ENCODE results near the gene ALPI. TPM values are rescaled to one million over a fixed set of nuclear protein-coding genes. Genes with fewer than 3 reads are reported as not detected.

The ALPI gene
- total RNA-seq, 4 donors from 2014 or later = 0.17 TPM; not detected in 3

DNA sequence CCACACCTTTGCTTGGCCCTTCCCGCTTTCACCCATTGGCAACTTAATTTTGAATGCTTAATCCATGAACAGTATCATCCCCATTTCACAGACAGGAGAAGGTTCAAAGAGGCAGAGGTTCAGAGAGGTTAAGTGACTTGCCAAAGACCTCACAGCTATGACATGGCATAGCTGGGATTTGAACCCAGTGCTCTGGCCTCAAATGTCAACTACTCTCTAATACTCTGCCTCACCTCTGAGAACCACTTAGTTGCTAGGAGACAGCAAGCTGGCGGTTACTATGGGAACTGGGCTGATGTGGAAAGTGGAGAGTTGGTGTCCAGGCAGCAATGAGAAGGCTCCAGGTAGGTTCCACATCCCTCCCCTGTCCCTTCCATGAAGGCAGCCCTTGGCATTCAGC lies 48.5 kb downstream of the ALPI start:
- intact Hi-C loops (cut with DNase I) = no loop called here
- WGBS = 100% methylated on average over 2 of the region's 2 CpGs
- H3K27me3 ChIP-seq = peaks cover 0 to 36% (median 9%) of the 10 kb centered on the region in 4 donors
- H3K9me3 ChIP-seq = no peaks in the 10 kb centered on the region
- no peak overlapping the region for H3K27ac ChIP-seq (replicated peaks in 1 of 4)
- no peaks in the 10 kb centered on the region for H3K36me3 ChIP-seq
- TF ChIP-seq POLR2AphosphoS5 (IDR thresholded peaks at IDR 0.05) (no peak), EP300 (IDR thresholded peaks at IDR 0.05) (no peak)
- no peak for DNase-seq (ENCODE audit: extremely low spot score)
- H3K4me1 ChIP-seq = peaks cover 2 to 23% (median 22%) of the 10 kb centered on the region in 4 donors
- H3K4me3 ChIP-seq = no peak overlapping the region

- H3K27me3 ChIP-seq = peaks cover 0 to 36% (median 9%) of the 10 kb centered on the region in 4 donors
- DNase-seq (ENCODE audit: extremely low spot score) = no peak
- WGBS = 32% methylated on average over 8 of the region's 10 CpGs
- H3K27ac ChIP-seq (replicated peaks in 1 of 4) = no peak overlapping the region
- TF ChIP-seq POLR2AphosphoS5 (IDR thresholded peaks at IDR 0.05) (no peak), POLR2A (IDR thresholded peaks at IDR 0.05; ENCODE audit: low read depth) (no peak), EP300 (IDR thresholded peaks at IDR 0.05) (no peak)
- TF ChIP-seq, protein P1, sequence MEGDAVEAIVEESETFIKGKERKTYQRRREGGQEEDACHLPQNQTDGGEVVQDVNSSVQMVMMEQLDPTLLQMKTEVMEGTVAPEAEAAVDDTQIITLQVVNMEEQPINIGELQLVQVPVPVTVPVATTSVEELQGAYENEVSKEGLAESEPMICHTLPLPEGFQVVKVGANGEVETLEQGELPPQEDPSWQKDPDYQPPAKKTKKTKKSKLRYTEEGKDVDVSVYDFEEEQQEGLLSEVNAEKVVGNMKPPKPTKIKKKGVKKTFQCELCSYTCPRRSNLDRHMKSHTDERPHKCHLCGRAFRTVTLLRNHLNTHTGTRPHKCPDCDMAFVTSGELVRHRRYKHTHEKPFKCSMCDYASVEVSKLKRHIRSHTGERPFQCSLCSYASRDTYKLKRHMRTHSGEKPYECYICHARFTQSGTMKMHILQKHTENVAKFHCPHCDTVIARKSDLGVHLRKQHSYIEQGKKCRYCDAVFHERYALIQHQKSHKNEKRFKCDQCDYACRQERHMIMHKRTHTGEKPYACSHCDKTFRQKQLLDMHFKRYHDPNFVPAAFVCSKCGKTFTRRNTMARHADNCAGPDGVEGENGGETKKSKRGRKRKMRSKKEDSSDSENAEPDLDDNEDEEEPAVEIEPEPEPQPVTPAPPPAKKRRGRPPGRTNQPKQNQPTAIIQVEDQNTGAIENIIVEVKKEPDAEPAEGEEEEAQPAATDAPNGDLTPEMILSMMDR (IDR thresholded peaks at IDR 0.05) = no peak
- H3K4me1 ChIP-seq = peaks cover 2 to 23% (median 22%) of the 10 kb centered on the region in 4 donors
- intact Hi-C loops (cut with DNase I) = no loop called here
- H3K9me3 ChIP-seq = no peaks in the 10 kb centered on the region
- no peaks in the 10 kb centered on the region for H3K36me3 ChIP-seq
- H3K4me3 ChIP-seq = no peak overlapping the region
Observed at GRCh38 chr2:232505856-232506255, 49.9 kb downstream of the ALPI start.

- peaks cover 0 to 43% (median 9%) of the 10 kb centered on the region in 4 donors for H3K27me3 ChIP-seq
- 84% methylated on average over 3 of the region's 4 CpGs for WGBS
Observed at GRCh38 chr2:232506709-232507108, 50.8 kb downstream of the ALPI start.

GRCh38 chr2:232508251-232508650 lies 52.3 kb downstream of the ALPI start:
- no peak for DNase-seq (ENCODE audit: extremely low spot score)
- H3K9me3 ChIP-seq = no peaks in the 10 kb centered on the region
- TF ChIP-seq POLR2A (IDR thresholded peaks at IDR 0.05; ENCODE audit: low read depth) (no peak), EP300 (IDR thresholded peaks at IDR 0.05) (no peak), POLR2AphosphoS5 (IDR thresholded peaks at IDR 0.05) (no peak)
- TF ChIP-seq, protein P1 (IDR thresholded peaks at IDR 0.05) = no peak
- H3K36me3 ChIP-seq = no peaks in the 10 kb centered on the region
- peaks cover 0 to 8% (median 7%) of the 10 kb centered on the region in 4 donors for H3K4me1 ChIP-seq
- H3K27ac ChIP-seq (replicated peaks in 1 of 4) = no peak overlapping the region
- intact Hi-C loops (cut with DNase I) = no loop called here
- H3K4me3 ChIP-seq = no peak overlapping the region
- H3K27me3 ChIP-seq = peaks cover 0 to 48% (median 5%) of the 10 kb centered on the region in 4 donors
- WGBS = 94% methylated on average over 3 of the region's 7 CpGs

More at GRCh38 chr2:232506709-232507108, 50.8 kb downstream of the ALPI start:
- H3K4me3 ChIP-seq = no peak overlapping the region
- intact Hi-C loops (cut with DNase I) = no loop called here
- H3K27ac ChIP-seq (replicated peaks in 1 of 4) = no peak overlapping the region
- H3K36me3 ChIP-seq = no peaks in the 10 kb centered on the region
- TF ChIP-seq EP300 (IDR thresholded peaks at IDR 0.05) = no peak
- no peak for TF ChIP-seq POLR2AphosphoS5 (IDR thresholded peaks at IDR 0.05)
- TF ChIP-seq, protein P1 (IDR thresholded peaks at IDR 0.05) = no peak
- TF ChIP-seq POLR2A (IDR thresholded peaks at IDR 0.05; ENCODE audit: low read depth) = no peak
- no peaks in the 10 kb centered on the region for H3K9me3 ChIP-seq
- DNase-seq (ENCODE audit: extremely low spot score) = no peak
- peaks cover 2 to 23% (median 22%) of the 10 kb centered on the region in 4 donors for H3K4me1 ChIP-seq

Other genes with a start within 250 kb of the ALPI start
- under 1 TPM in 1 of 4 donors, not detected in 3; 0.06 TPM for gene ALPP, start 77.4 kb upstream of the ALPI start, total RNA-seq
- gene ALPG, start 49.3 kb upstream of the ALPI start, total RNA-seq = not detected
- gene ECEL1, start 31.7 kb downstream of the ALPI start, total RNA-seq = 1 to 10 TPM in 2 of 4 donors, under 1 TPM in 1, not detected in 1; 0.66 to 1.6 (median 1.4) TPM
- gene PRSS56, start 64.2 kb downstream of the ALPI start, total RNA-seq = not detected
- gene CHRND, start 70.0 kb downstream of the ALPI start, total RNA-seq = not detected
- not detected for gene CHRNG, start 83.5 kb downstream of the ALPI start, total RNA-seq
- 1 to 10 TPM; 1.2 to 1.7 (median 1.6) TPM for gene TIGD1, start 94.4 kb downstream of the ALPI start, total RNA-seq
- gene EIF4E2, start 94.5 kb downstream of the ALPI start, total RNA-seq = 10 to 100 TPM; 37.0 to 55.8 (median 44.2) TPM
- 10 to 100 TPM; 13.3 to 23.7 (median 15.3) TPM for gene EFHD1, start 177.5 kb downstream of the ALPI start, total RNA-seq
- gene GIGYF2, start 241.2 kb downstream of the ALPI start, total RNA-seq = 10 to 100 TPM; 54.2 to 64.7 (median 59.9) TPM

Data from esophagus muscularis mucosa (tissue), 4 donors.